ENCODE measurements around the gene UBE3C. TPM values are rescaled to one million over a fixed set of nuclear protein-coding genes. Genes with fewer than 3 reads are reported as not detected.

UBE3C gene
- polyA plus RNA-seq, 1 donor from 2014 or later = 39.0 TPM

- no peaks in the 10 kb centered on the region for H3K36me3 ChIP-seq (ENCODE audit: insufficient read depth, low read length)
- H4K20me1 ChIP-seq (ENCODE audit: insufficient read depth) = no peaks in the 10 kb centered on the region
- H3K79me2 ChIP-seq (replicated peaks; ENCODE audit: insufficient read depth, low read length) = no peaks in the 10 kb centered on the region
- no peak overlapping the region for H3K4me3 ChIP-seq (ENCODE audit: low read length)
- H3K9me3 ChIP-seq (ENCODE audit: low read length) = no peaks in the 10 kb centered on the region
- no peak overlapping the region for H3K4me2 ChIP-seq (ENCODE audit: low read length)
- H3K27me3 ChIP-seq (ENCODE audit: insufficient read depth, low read depth, low read length) = no peaks in the 10 kb centered on the region
- no peak overlapping the region for H3K9ac ChIP-seq (ENCODE audit: low read length)
- no peak overlapping the region for H3K27ac ChIP-seq (ENCODE audit: low read length)
- no peaks in the 10 kb centered on the region for H3K9me2 ChIP-seq (ENCODE audit: insufficient read depth, low read length)
- H2AFZ ChIP-seq (ENCODE audit: low read depth, low read length) = no peak overlapping the region
- TF ChIP-seq POLR2AphosphoS5 (IDR thresholded peaks at IDR 0.05) = no peak
- TF ChIP-seq RAD21 (conservative IDR thresholded peaks at IDR 0.05) = no peak
- TF ChIP-seq CTCF (IDR thresholded peaks at IDR 0.05; ENCODE audit: poor library complexity, severe bottlenecking) = no peak
- TF ChIP-seq SMC3 (conservative IDR thresholded peaks at IDR 0.05; ENCODE audit: poor library complexity) = no peak
- TF ChIP-seq TAF1 (IDR thresholded peaks at IDR 0.05; ENCODE audit: low read depth) = no peak
- TF ChIP-seq REST (IDR thresholded peaks at IDR 0.05; ENCODE audit: borderline replicate concordance) = no peak
- no peak for TF ChIP-seq MXI1 (conservative IDR thresholded peaks at IDR 0.05; ENCODE audit: poor library complexity, severe bottlenecking)
- no peak for TF ChIP-seq EZH2 (IDR thresholded peaks at IDR 0.05; ENCODE audit: borderline replicate concordance, insufficient read depth, low read length, poor library complexity, severe bottlenecking)
- no peak for TF ChIP-seq EP300 (conservative IDR thresholded peaks at IDR 0.05; ENCODE audit: poor library complexity, severe bottlenecking)
- no peaks in the 10 kb centered on the region for H3F3A ChIP-seq (ENCODE audit: insufficient read depth, low read length, poor library complexity, severe bottlenecking)
Observed at GRCh38 chr7:157318015-157318706, 179.4 kb downstream of the UBE3C start.

Small RNA genes within 50 kb of the gene (small RNA-seq; reads per million reads assigned to genes)
- gene AC004975.1 = 0 reads per million in 3 experiments

Other genes with a start within 250 kb of the UBE3C start
- 65.1 and 68.9 TPM in 2 replicates for gene LMBR1, start 245.7 kb upstream of the UBE3C start, polyA plus RNA-seq
- gene NOM1, start 189.2 kb upstream of the UBE3C start, polyA plus RNA-seq = 12.7 and 22.5 TPM in 2 replicates
- gene MNX1, start 128.3 kb upstream of the UBE3C start, polyA plus RNA-seq = not detected in 2 replicates
- 427 and 466 TPM in 2 replicates for gene DNAJB6, start 198.1 kb downstream of the UBE3C start, polyA plus RNA-seq

Measured in neural cell (in vitro differentiated cells).